Measurements from ENCODE around the gene NME9.

DNA sequence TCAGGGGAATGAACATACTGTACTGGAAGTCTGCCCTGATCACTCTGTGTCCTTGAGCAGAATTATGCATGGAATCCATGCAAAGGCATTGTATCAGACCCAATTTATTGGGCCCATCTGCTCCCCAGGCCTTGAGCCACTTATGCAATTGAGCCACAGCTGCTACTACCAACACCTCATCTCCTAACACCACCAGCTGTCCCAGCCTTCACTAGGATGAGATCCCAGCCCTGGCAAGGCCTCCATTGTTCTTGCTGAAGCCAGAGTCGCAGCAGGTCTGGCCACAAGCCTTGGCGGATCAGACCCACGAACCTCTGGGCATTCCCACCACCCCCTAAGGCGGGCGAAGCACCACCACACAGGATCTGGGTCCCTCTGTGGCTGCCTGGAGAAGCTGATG, 9.2 kb upstream of the NME9 start:
- TF ChIP-seq CTCF (IDR thresholded peaks at IDR 0.05; ENCODE audit: insufficient read depth, low read length) (no peak), POLR2AphosphoS5 (IDR thresholded peaks at IDR 0.05; ENCODE audit: low read depth) (no peak), GABPA (IDR thresholded peaks at IDR 0.05; ENCODE audit: low read depth) (no peak)

All from HL-60 (cell line).